Measurements from ENCODE around the gene EGFL7. TPM values are rescaled to one million over a fixed set of nuclear protein-coding genes. Genes with fewer than 3 reads are reported as not detected.
A peak's percentile ranks its signal among the peaks of the same experiment; 100 is the strongest.

Gene EGFL7
- total and polyA plus RNA-seq, 10 of the 15 experiments (the other 5 are each of a cell fraction or from before 2014, with no cell fraction given), result 0.06 to 0.46 (median 0.19) TPM; not detected in 5

DNA sequence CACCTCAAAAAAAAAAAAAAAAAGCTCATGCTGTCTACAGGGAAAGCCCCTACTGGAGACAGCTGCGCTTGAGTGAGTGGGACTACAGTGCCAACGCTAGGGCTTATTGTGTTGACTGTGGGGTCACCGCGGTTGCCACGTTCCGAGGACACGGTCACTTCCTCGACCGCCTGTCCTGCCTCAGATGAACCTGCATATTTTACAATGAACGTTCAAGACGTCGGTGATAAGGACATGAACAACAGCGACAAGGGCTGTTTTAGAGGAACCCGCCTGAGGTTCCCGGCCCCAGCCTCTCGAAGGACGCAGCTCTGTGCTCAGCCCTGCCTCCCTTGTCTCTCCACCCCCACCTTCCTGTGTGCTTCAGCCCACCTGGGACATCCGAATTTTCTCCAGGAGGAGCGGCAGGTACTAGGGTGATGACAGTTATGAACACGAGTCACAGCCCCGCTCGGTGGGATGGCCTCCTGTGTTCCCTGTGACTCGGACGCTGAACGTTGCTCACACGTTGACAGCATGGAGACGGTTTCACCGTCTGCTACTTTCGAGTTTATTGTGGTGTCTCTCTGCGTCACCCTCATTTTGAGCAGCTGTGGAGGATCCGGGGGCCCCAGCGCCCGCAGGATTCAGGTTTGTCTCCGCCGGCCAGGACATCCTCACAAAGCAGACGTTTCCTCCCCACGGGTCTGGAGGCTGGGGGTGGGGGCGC is 38.4 kb downstream of the EGFL7 start (continued):
- TF ChIP-seq PAX5 (IDR thresholded peaks at IDR 0.05; ENCODE audit: borderline replicate concordance, low read depth, low read length) (0 out of 2 replicates have a peak, but pooled peaks have one; percentile 43), POLR2AphosphoS2 (IDR thresholded peaks at IDR 0.05; ENCODE audit: low read depth, low read length) (no peak), CHD2 (IDR thresholded peaks at IDR 0.05; ENCODE audit: borderline replicate concordance, low read depth, low read length) (0 out of 2 replicates have a peak, but pooled peaks have one; percentile 31), PAX8 (IDR thresholded peaks at IDR 0.05) (no peak), STAT3 (IDR thresholded peaks at IDR 0.05; ENCODE audit: low read depth, low read length) (no peak), NFXL1 (IDR thresholded peaks at IDR 0.05; ENCODE audit: borderline replicate concordance) (no peak), ZZZ3 (IDR thresholded peaks at IDR 0.05; ENCODE audit: control insufficient read depth, insufficient read length, low read depth) (no peak), SMAD5 (IDR thresholded peaks at IDR 0.05; ENCODE audit: low read depth) (no peak), ATF7 (IDR thresholded peaks at IDR 0.05; ENCODE audit: low read depth) (peak; percentile 75), MTA3 (IDR thresholded peaks at IDR 0.05; ENCODE audit: borderline replicate concordance, low read length) (no peak), MYC (IDR thresholded peaks at IDR 0.05; ENCODE audit: insufficient read depth, insufficient read length, insufficient replicate concordance, low read length, severe bottlenecking) (no peak), NRF1 (conservative IDR thresholded peaks at IDR 0.05; ENCODE audit: low read depth, low read length) (no peak), MLLT1 (IDR thresholded peaks at IDR 0.05) (no peak), YBX1 (IDR thresholded peaks at IDR 0.05) (no peak), CHD1 (IDR thresholded peaks at IDR 0.05; ENCODE audit: low read depth, low read length) (0 out of 2 replicates have a peak, but pooled peaks have one; percentile 51), PKNOX1 (IDR thresholded peaks at IDR 0.05) (peak; percentile 55), TCF3 (IDR thresholded peaks at IDR 0.05; ENCODE audit: borderline replicate concordance, insufficient read depth, low read depth, low read length) (peak; percentile 91), CEBPZ (IDR thresholded peaks at IDR 0.05; ENCODE audit: low read depth, low read length) (no peak), EZH2 (IDR thresholded peaks at IDR 0.05; ENCODE audit: borderline replicate concordance, control insufficient read depth, low read depth, low read length) (no peak), POLR2AphosphoS5 (IDR thresholded peaks at IDR 0.05; ENCODE audit: low read length) (peak; percentile 69), CREB1 (IDR thresholded peaks at IDR 0.05; ENCODE audit: low read depth) (peak; percentile 78)
- TF ChIP-seq, protein P1, sequence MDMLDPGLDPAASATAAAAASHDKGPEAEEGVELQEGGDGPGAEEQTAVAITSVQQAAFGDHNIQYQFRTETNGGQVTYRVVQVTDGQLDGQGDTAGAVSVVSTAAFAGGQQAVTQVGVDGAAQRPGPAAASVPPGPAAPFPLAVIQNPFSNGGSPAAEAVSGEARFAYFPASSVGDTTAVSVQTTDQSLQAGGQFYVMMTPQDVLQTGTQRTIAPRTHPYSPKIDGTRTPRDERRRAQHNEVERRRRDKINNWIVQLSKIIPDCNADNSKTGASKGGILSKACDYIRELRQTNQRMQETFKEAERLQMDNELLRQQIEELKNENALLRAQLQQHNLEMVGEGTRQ (IDR thresholded peaks at IDR 0.05; ENCODE audit: borderline replicate concordance, low read depth, low read length), result no peak
- TF ChIP-seq, protein P2, sequence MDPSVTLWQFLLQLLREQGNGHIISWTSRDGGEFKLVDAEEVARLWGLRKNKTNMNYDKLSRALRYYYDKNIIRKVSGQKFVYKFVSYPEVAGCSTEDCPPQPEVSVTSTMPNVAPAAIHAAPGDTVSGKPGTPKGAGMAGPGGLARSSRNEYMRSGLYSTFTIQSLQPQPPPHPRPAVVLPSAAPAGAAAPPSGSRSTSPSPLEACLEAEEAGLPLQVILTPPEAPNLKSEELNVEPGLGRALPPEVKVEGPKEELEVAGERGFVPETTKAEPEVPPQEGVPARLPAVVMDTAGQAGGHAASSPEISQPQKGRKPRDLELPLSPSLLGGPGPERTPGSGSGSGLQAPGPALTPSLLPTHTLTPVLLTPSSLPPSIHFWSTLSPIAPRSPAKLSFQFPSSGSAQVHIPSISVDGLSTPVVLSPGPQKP (IDR thresholded peaks at IDR 0.05; ENCODE audit: low read depth, low read length), result no peak

All from GM12878 (cell line).